Superior temporal gyrus (tissue), 1 donor: ENCODE data around the gene CUBN.

Experiments used
- DNase-seq: peaks from one replicate; pipeline ENCODE4 v3.0.0-alpha.2; 2016; ENCODE audit errors: extremely low spot score

Gene CUBN

DNA sequence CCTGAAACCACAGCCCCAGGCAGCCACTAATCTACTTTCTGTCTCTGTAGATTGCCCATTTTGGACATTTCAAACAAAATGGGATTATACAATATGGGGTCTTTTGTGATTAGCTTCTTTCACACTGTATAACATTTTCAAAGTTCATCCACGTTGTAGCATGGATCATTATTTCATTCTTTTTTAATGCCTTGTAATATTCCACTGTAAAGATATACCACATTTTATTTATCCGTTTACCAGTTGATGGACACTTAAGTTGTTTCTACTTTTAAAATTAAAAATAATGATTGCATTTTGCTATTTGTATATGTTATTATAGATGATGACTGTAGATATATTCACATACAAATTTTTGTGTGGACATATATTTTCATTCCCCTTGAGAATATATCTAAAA lies 60.7 kb downstream of the CUBN start:
- DNase-seq, result no peak

DNA sequence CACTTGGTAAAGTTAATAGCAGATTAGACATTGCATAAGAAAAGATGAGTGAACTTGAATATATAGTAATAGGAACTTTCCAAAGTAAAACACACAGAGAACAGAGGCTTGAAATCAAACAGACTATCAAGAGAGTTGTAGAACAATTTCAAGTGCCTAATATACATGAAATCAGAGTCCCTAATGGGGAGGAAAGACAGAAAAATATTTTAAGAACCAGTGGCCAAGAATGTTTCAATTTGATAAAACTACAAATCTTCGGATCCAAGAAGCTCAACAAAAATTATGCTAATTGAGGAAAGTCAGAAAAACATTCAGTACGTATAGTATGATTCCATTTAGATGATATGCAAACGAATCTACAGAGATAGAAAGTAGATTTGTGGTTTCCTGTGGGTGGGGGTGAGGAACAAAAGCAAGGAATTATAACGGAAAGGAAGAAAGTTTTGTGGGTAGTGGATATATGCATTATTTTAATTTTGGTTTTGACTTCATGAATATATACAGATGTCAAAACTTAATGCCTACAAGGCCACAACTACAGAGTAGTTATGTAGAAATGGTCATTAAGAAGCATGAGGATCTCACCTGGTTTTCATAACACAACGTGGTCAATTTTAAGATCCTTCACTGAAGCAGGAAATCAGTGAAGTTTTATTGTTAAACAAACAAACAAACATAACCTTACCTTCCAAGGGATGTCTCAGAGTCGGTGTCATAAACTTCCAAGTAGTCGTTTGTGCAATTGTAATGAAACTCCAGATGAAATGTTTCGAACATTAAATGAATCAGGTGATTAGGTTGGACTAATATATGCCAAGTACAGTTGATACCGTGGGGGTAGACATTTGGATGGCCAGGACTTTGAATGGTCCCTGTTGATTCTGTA lies 62.0 kb downstream of the CUBN start:
- DNase-seq, result no peak

DNA sequence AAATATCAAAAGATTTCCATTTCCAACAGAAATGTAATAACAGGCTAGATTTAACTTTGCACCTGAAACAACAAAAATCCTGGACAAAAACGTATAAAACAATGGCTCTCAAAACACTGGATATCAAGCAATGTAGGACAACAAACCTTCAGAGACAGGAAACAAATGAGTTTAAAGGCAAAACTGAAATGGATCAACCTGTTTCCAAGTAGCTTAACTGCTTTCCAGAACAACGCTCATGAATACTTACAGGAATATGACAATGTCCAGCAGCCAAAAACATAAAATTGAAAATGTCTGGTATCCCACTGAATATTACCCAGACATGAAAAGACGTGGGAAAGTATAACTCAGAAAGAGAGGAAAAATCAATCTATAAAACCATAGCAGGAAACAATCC lies 62.8 kb downstream of the CUBN start:
- DNase-seq, result no peak

DNA sequence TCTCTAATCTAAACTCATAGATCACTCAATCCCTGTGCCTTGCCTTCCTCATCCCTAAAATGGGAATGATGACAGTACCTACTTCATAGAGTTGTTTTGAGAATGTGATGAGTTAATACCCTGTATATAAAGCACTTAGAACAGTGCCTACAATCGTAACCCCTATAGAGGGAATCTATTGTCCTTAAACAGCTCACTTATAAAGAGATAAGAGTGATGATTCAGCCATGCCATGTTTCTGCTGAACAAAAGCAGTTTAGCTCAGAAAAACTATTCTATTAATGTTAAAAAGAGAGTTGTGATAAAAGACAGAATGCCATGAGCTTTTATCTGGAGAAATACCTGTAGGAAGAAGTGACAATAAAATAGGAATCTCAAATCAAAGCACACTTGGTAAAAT lies 63.6 kb downstream of the CUBN start:
- no peak for DNase-seq

DNA sequence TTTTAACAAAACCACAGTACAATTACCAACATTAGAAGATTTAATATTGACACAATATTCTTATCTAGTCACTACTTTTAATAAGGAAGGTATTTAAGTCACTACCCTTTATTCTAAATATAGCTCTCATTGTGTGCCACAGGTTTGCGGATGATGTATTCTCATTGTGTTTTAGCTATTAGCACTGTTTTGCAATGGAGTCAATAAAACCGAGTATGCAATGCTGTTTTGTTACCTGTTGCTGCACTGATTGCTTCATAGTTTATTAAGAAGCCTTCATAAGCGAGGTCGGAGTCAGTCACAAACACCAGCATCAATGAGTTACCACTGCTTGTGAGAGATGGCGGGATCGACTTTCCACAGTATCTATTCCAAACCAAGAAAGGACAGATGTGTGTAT lies 64.3 kb downstream of the CUBN start:
- DNase-seq, result no peak

DNA sequence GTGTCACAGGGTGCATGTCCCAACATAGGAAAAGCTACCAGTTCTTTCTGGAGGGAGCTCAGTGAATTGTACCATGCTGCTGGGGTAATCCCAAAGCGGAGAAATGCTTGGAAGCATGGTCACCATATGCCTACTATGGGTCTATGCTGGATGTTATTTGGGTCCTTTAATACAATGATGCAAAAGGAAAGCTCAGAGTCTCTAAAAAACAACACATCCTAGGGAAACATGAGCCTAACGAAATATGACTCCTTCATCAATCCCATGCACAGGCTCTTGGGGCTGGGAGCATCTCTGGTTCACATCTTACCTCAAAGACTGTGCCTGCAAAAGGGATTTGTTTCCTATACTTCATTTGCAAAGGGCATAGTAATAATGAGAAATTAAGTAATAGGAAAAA lies 65.2 kb downstream of the CUBN start:
- DNase-seq, result no peak

DNA sequence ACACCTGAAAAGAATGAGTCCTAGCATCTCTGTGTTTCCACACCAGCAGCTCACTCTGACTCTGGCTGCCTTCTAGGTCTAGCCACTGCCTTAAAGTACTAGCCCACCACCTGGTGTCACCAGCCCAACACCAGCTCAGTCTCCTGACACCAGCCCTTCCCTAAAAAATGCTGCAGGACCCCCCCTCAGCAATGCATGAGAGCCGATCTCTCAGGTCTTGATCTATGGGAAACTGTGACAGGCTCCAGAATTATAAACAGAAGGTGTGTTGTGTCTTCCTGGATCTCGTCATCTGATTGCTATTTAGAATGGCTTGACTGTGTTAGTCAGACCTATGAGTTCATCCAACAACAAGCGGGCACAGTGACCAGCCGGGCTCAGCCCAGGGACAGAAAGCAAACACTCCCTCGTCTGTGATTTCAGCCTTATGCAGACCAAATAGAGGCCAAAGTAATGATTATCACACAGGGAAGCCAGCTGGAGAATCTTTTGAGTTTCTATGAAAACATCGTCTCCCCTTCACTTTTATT lies 66.6 kb downstream of the CUBN start:
- no peak for DNase-seq

DNA sequence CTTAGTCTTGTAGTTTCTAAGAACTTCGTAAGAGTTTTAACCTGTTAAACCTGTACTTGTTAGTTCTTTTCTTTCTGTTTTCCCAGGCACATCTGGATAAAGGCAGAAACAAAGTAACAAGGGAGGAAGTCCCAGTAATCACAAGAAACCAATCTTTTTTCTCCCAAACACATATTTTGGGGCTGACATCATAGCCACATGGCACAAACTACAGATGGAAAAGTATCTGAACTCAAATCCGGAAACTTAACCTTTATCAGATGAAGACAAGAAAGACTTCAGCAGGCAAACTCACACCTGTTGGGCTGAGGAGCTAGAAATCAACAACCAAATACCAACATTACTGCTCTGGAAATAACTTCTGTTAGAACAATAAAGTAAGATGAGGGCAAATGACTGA lies 67.1 kb downstream of the CUBN start:
- DNase-seq, result no peak

DNA sequence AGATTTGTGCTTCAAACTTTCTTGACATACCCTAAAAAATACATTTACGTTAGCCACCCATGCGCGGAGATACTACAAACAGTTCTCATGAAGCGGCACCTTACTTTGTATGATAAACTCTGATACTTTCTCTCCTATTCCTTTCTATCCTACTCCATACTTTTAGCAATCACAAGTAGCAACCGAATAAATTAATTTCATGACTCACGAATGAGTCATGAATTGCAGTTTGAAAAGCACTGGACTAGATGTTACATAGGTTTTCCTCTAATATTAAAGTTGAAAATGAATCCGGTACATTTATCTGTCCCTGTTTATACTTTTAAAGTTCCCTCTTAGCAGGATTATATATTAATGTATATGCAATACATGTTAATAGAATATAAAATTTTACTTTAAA lies 67.6 kb downstream of the CUBN start:
- no peak for DNase-seq

DNA sequence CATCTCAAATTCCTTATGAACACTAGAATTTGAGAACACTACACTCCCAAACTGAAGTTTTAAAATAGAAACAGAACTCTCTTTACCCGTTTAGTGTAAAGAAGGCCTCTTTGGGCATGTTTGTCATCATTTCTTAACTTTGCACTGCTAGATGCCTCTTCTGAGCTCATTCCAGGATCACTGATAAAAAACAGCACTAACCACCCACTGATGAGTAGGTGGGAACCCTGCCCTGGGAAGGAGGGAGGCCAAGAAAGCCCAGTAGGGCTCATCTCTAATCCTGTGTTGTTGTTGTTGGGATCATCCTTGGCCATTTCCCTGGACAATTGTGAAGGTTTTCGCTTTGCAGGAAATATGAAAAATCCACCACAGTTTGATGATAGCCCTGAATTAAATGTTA lies 68.2 kb downstream of the CUBN start:
- DNase-seq, result no peak

DNA sequence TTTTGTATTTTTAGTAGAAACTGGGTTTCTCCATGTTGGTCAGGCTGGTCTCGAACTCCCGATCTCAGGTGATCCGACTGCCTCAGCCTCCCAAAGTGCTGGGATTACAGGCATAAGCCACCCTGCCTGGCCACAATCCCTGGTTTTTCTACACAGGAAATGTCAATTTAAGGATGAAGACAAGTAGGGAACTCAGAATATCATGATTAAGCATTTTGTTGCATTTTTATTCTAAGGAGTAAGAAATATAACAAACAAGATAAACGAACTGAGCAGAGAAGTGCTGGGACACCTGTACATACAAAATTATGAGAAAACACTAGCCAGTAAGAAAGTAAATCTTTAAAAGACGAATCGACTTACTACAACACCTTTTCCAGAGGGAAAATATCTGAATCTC lies 69.3 kb downstream of the CUBN start:
- no peak for DNase-seq

DNA sequence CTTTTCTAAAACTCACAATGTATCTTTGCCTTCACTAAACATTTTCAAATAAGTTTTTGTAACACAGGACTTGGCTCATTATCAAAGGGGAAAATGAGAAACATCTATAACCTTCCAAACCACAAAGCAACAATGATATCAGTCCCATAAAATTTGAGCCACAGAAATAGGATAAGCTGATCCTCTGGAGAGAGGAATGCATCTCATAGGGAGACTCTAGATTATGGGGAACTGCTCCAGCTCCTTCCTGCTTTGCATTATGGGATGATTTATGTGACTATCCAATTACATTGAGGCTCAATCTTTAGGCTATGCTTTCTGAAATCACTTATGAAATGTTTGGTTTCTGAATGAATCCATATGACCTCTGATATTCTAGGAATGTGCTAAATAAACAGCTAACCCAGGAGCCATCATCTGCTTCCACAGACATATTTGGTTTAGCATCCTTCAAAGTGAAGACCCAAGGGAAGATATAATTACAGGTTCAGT lies 70.4 kb downstream of the CUBN start:
- no peak for DNase-seq

DNA sequence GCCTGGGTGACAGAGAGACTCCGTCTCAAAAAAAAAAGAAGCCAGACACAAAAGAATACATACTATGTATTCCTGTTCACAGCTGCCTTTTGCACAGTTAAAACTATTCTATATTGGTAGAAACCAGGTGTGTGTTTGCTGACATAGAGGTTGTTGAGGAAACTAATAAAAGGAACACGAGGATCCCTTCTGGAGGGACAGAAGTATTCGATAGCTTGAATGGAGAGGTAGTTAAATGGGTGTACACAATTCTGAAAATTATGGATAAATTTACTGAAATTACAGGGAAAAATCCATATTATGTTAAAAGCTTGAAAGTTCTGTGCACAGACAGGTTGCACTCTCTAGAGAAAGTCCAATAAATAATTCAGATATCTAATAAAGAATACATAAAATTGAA lies 71.5 kb downstream of the CUBN start:
- no peak for DNase-seq

DNA sequence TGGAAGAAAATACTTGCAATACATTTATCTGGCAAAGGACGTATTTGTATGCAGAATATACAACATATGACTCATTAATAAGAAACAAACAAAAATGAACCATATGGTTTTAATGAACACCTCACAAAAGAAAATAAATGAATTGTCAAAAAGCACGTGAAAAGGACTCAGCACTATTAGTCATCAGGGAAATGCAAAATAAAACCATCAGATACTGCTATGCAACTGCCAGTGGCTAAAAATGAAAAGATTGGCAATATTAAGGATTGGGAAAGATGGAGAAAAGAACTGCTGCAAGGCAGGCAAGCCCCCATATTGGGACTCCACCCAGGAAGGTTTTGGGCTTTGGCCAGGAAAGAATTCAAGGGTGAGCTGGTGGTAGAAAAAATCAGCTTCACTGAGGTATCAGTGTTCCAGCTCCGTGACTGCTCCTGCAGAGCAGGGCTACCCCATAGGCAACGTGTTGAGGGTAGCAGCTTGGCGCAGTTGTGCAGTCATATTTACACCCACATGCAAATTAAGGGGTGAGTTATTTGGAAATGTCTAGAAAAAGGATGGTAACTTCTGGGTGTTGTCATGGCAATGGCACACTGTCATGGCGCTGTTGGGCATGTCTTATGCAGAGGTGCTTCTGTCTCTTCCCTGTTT lies 72.7 kb downstream of the CUBN start:
- no peak for DNase-seq

DNA sequence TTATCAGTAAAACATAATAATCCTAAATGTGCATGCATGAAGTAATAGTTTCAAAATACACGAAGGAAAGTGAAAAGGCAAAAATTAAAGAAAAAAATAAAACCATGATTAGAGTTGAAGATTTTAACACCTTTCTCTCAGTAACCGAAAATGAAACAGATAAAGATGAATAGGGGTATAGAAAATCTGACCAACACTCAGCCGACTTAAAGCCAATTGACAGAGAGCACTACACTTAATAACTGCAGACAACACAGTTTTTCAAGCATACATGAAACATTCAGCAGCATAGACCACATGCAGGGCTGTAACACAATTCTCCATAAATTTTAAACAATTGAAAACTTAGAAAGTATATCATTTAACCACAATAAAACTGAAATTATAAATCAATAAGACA lies 76.1 kb downstream of the CUBN start:
- no peak for DNase-seq

DNA sequence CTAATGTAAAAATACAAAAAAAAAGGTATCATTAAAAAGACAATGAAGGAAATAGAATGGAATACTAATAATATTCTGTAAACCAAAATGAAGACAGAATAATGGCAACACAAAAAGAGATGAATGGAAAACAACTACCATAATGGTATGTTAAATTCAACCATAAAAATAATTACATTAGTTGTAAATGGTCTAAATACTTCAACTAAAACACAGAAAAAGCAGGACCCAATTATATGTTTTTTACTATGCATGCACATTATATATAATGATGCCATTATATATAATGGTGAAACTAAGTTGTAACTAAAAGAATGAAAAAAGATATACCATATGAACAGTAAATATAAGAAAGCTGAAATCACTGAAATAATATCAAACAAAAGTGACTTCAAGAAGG lies 76.5 kb downstream of the CUBN start:
- DNase-seq, result no peak

DNA sequence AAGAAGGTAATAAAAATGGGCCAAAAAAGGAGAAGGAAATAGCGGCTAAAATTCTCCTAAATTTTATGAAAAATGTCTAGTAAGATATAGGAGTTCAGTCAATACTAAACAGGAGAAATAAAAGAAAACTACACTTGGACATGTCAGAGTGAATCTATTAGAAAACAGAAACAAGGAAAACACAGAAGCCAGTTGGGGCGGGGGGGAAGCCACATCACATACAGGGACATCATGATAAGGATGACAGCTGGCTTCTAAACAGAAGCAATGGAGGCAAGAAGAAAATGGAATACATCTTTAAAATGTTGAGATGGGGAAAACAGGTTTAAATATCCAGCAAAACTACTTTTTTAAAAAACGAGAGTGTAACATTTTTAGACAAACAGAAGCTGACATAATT lies 77.8 kb downstream of the CUBN start:
- DNase-seq, result no peak

DNA sequence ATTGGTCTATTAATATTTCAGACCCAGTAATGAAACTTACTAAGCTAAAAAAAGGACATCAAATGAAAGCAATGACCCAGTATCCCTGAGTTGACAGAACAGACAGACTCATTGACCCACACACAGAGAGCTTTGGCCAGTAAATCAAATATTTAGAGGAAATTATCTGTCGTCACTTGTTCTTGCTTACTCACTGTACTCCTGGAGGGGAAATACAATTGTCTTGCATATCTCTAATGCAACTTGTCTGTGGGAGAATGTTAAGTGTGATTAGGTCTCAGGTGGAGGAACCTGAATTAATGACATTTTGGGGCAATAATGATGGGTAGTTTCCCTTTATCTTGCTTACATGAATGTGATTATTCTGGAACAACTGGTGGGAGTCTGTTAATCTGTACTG lies 80.4 kb downstream of the CUBN start:
- no peak for DNase-seq

DNA sequence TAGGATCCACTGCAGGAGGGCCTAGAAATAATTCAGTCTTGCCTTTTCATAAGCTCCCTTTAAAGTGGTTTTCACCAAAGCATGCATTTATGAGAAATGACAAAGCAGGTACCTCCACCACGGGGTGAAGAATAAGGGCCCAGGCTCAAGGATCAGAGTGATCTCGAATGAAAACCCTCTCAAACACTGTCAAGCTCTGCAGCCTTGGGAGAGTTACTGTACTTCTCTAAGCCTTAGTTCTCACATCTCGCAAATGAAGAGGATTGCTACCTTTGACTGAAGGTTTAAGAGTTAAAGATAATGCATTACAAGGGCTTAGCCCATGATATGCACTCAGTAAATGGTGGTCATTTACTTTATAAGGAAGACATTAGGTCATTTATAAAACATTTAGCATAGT lies 81.7 kb downstream of the CUBN start:
- no peak for DNase-seq

DNA sequence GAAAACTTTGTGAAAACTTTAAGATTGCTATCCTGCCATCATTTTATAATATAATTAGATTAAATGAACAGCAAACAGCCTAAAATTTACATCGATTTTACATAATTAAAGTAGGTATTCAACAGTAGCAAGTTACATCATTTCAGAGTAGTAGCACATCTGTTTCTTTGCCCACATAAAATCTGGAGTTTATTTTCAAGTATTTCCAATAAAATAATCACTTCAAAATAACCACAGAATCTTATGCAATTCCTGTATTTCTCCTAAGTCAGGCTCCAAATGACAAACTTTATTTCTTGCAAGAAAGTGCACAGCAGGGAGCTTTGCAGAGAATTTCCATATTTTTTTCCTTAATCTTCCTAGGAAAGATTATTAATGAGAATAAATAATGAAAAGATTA lies 82.6 kb downstream of the CUBN start:
- no peak for DNase-seq

DNA sequence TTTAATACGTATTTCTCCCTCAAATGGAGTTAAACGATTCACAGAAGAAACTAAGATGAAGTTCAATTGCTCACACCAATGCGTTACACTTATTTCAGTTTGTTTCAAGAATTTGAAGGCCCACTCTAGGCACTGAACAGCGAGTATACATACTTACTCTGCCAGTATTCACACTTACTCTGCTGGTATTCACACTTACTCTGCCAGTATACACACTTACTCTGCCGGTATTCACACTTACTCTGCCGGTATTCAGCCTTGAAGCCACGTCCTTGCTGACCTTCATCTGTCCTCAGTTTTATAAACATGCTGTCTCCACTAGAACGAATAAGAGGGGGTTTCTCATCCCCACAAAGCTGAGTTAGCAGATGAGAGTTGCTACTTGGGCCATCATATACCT lies 86.0 kb downstream of the CUBN start:
- DNase-seq, result no peak

DNA sequence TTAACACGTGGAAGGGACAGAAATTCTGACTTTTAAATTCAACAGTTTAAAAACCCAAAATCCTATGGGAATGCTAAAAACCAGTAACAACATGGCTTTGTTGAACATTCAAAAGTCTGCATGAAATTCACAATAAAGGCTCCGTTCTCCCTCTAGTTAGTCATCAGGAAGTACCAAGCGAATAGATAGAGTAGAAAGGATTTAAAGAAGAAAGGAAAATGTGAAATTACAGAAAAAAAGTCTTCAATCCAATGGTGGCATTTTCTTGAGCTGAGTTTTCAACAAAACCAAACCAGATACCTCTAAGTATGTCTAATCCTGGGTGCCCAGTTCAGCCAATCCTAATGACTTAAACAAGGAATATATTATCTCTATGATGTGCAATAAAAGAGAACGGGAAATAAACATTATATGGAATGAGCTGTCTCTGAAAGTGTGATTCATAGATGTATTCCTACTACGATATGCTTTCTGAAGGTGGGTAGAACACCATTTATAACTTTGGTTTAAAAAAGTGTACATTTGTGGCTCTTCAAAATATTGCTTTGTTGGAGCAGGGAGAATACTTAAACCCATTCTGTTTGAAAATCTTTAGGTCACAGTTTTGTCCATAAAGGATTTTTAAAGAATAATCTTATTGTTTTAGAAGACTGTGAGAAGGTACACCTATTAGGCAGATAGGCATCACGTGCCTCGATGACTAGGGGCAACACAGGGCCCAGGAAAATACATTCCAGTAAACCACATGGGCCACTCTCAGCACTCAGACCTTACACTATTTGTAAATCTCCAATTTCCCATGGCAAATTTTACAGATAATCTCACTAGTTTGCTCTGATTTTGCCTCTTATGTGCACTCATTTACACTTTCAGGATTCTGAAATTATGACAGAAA lies 87.7 kb downstream of the CUBN start:
- no peak for DNase-seq
